ENCODE measurements around the gene ZNF488.

DNA sequence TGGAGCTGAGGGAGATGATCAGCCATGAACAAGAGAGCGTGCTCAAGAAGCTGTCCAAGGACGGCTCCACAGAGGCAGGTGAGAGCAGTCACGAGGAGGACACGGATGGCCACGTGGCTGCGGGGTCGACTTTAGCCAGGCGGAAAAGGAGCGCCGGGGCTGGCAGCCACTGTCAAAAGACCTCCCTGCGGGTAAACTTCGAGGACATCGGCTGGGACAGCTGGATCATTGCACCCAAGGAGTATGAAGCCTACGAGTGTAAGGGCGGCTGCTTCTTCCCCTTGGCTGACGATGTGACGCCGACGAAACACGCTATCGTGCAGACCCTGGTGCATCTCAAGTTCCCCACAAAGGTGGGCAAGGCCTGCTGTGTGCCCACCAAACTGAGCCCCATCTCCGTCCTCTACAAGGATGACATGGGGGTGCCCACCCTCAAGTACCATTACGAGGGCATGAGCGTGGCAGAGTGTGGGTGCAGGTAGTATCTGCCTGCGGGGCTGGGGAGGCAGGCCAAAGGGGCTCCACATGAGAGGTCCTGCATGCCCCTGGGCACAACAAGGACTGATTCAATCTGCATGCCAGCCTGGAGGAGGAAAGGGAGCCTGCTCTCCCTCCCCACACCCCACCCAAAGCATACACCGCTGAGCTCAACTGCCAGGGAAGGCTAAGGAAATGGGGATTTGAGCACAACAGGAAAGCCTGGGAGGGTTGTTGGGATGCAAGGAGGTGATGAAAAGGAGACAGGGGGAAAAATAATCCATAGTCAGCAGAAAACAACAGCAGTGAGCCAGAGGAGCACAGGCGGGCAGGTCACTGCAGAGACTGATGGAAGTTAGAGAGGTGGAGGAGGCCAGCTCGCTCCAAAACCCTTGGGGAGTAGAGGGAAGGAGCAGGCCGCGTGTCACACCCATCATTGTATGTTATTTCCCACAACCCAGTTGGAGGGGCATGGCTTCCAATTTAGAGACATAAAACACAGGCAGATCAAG, 58.5 kb downstream of the ZNF488 start:
- TF ChIP-seq, protein P1, sequence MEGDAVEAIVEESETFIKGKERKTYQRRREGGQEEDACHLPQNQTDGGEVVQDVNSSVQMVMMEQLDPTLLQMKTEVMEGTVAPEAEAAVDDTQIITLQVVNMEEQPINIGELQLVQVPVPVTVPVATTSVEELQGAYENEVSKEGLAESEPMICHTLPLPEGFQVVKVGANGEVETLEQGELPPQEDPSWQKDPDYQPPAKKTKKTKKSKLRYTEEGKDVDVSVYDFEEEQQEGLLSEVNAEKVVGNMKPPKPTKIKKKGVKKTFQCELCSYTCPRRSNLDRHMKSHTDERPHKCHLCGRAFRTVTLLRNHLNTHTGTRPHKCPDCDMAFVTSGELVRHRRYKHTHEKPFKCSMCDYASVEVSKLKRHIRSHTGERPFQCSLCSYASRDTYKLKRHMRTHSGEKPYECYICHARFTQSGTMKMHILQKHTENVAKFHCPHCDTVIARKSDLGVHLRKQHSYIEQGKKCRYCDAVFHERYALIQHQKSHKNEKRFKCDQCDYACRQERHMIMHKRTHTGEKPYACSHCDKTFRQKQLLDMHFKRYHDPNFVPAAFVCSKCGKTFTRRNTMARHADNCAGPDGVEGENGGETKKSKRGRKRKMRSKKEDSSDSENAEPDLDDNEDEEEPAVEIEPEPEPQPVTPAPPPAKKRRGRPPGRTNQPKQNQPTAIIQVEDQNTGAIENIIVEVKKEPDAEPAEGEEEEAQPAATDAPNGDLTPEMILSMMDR (IDR thresholded peaks at IDR 0.05) = no peak
- TF ChIP-seq POLR2AphosphoS5 (IDR thresholded peaks at IDR 0.05) (no peak), POLR2A (IDR thresholded peaks at IDR 0.05) (no peak), EP300 (IDR thresholded peaks at IDR 0.05) (no peak)

Data from gastroesophageal sphincter (tissue), 3 donors.